A673 (cell line): ENCODE data around the gene CKMT2. TPM values are rescaled to one million over a fixed set of nuclear protein-coding genes. Genes with fewer than 3 reads are reported as not detected.

Experiments used
- BruUV-seq: library from RNA; stranded (reverse); fragments of 400-500 nt; replicated peaks from 2 replicates; lab custom pipeline; 2021; lab: Mats Ljungman, UMichigan
- CTCF ChIA-PET: fragments of 300-600 bp; sonication (Branson Sonifier 250); formaldehyde crosslinking; loops from one replicate; lab custom pipeline; 2022; ENCODE audit warnings: antibody characterized with exemption; lab: Charles Lee
- POLR2A ChIA-PET: fragments of 300-600 bp; sonication (Branson Sonifier 250); formaldehyde crosslinking; loops from one replicate; lab custom pipeline; 2022; ENCODE audit warnings: antibody characterized with exemption; ENCODE audit not compliant: low non-redundant PET; lab: Charles Lee
- DNase-seq: peaks from one replicate; pipeline ENCODE4 v3.0.0-alpha.2; 2015; ENCODE audit warnings: low spot score
- H3K27ac ChIP-seq: fragments of 200-600 bp; sonication (generic); 2 replicates; pipeline ENCODE4 v1.5.1; 2016; ENCODE audit warnings: mixed run types, low read depth, mild to moderate bottlenecking, mixed read lengths, antibody characterized with exemption, low read length; ENCODE audit not compliant: poor library complexity, severe bottlenecking
- H3K27me3 ChIP-seq: fragments of 200-600 bp; sonication (generic); replicated peaks from 2 replicates; pipeline ENCODE4 v1.6.1; 2017; ENCODE audit warnings: mixed run types, low read depth, mild to moderate bottlenecking, mixed read lengths, antibody characterized with exemption, low read length; ENCODE audit not compliant: insufficient read depth, poor library complexity
- H3K36me3 ChIP-seq: fragments of 200-600 bp; sonication (generic); 2 replicates; pipeline ENCODE4 v1.6.1; 2016; ENCODE audit warnings: mixed run types, mild to moderate bottlenecking, mixed read lengths, antibody characterized with exemption, low read length; ENCODE audit not compliant: insufficient read depth, poor library complexity, severe bottlenecking
- H3K4me1 ChIP-seq: fragments of 200-600 bp; sonication (generic); 2 replicates; pipeline ENCODE4 v1.6.1; 2017; ENCODE audit warnings: mixed run types, mild to moderate bottlenecking, mixed read lengths, antibody characterized with exemption, low read length; ENCODE audit not compliant: insufficient read depth, poor library complexity, severe bottlenecking
- H3K4me3 ChIP-seq: fragments of 200-600 bp; sonication (generic); 2 replicates; pipeline ENCODE4 v1.5.1; 2016; ENCODE audit warnings: low read depth, mixed run types, mild to moderate bottlenecking, mixed read lengths, low read length; ENCODE audit not compliant: poor library complexity, severe bottlenecking
- H3K9me3 ChIP-seq: fragments of 200-600 bp; sonication (generic); 2 replicates; pipeline ENCODE4 v1.6.1; 2016; ENCODE audit warnings: mixed run types, low read depth, mild to moderate bottlenecking, mixed read lengths, antibody characterized with exemption, low read length; ENCODE audit not compliant: poor library complexity, severe bottlenecking
- EZH2 ChIP-seq: fragments of 200-600 bp; sonication (generic); IDR thresholded peaks from 2 replicates; pipeline ENCODE4 v1.6.1; 2017; ENCODE audit warnings: borderline replicate concordance, low read depth, mild to moderate bottlenecking, mixed read lengths, antibody characterized with exemption, low read length; ENCODE audit not compliant: poor library complexity, severe bottlenecking
- intact Hi-C: fragments of 100-400 bp; cut with micrococcal nuclease; formaldehyde crosslinking; loops from one replicate; pipeline ENCODE4 v1.10.0; 2022; ENCODE audit not compliant: unreplicated experiment
- total RNA-seq: library from RNA; stranded (reverse); gene quantifications from 2 replicates; pipeline ENCODE4 v1.2.3, GENCODE V29; 2021
- TF ChIP-seq, protein P1 (sequence below): fragments of 300-800, 200-600 bp; sonication (generic); conservative IDR thresholded peaks from 2 replicates; pipeline ENCODE4 v1.5.1; 2017; ENCODE audit warnings: low read depth, mild to moderate bottlenecking, antibody characterized with exemption, low read length, moderate library complexity, mixed read lengths

Gene CKMT2
- total RNA-seq, 1 experiment from 2014 or later = not detected

DNA sequence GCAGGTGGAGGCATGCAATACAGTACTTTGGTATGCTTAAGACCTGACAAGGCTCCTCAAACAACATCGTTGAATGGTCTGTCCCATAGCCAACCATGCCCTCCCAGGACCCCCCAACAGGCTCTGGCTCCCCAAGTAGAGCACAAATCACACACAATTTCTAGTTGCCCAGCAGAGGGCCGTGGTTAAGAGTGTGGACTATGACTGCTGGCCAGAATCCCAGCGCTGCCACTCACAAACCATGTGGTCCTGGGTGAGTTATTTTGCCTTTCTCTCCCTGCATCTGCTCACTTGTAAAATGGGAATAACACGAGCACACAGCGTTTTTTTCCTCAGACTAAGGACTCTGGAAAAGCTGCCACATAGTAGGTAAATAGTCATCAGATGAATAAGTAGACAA is 6.5 kb downstream of the CKMT2 start:
- CTCF ChIA-PET = no interaction called here
- TF ChIP-seq, protein P1, sequence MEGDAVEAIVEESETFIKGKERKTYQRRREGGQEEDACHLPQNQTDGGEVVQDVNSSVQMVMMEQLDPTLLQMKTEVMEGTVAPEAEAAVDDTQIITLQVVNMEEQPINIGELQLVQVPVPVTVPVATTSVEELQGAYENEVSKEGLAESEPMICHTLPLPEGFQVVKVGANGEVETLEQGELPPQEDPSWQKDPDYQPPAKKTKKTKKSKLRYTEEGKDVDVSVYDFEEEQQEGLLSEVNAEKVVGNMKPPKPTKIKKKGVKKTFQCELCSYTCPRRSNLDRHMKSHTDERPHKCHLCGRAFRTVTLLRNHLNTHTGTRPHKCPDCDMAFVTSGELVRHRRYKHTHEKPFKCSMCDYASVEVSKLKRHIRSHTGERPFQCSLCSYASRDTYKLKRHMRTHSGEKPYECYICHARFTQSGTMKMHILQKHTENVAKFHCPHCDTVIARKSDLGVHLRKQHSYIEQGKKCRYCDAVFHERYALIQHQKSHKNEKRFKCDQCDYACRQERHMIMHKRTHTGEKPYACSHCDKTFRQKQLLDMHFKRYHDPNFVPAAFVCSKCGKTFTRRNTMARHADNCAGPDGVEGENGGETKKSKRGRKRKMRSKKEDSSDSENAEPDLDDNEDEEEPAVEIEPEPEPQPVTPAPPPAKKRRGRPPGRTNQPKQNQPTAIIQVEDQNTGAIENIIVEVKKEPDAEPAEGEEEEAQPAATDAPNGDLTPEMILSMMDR = no peak
- TF ChIP-seq EZH2 = no peak
- POLR2A ChIA-PET = no interaction called here
- no peaks in the 10 kb centered on the region for H3K9me3 ChIP-seq
- no peaks in the 10 kb centered on the region for H3K27me3 ChIP-seq
- intact Hi-C loops = no loop called here
- no peak overlapping the region for H3K4me3 ChIP-seq
- H3K27ac ChIP-seq = no peak overlapping the region
- no TSS peak for BruUV-seq
- no peaks in the 10 kb centered on the region for H3K4me1 ChIP-seq
- no peaks in the 10 kb centered on the region for H3K36me3 ChIP-seq
- no peak for DNase-seq

DNA sequence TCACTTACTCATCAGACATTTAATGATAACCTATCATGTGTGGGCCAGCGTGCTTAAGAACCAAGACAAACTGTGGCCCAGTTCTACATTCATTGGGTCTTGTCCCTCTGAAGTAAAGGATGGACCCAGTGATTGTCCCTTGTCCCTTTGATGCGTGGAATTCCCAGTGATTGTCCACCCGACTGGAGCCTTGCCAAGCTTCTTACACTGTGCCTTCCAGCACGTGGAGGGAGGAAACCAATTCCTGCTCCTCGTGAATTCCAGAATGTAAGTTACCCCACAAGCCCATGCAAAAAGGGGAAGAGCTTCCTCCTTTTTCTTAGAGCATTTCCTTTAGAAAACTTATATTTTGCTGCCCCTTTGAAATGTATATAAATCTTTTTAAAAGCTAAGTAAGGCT is 7.9 kb downstream of the CKMT2 start:
- Histone ChIP-seq H3K27me3 (no peaks in the 10 kb centered on the region), H3K27ac (no peak overlapping the region), H3K4me1 (no peaks in the 10 kb centered on the region), H3K9me3 (no peaks in the 10 kb centered on the region), H3K36me3 (no peaks in the 10 kb centered on the region), H3K4me3 (no peak overlapping the region)
- no peak for TF ChIP-seq EZH2
- TF ChIP-seq, protein P1 = no peak
- no peak for DNase-seq
- intact Hi-C loops = no loop called here
- CTCF ChIA-PET = no interaction called here
- POLR2A ChIA-PET = no interaction called here
- no TSS peak for BruUV-seq

GRCh38 chr5:81241961-81242648 is 9.0 kb downstream of the CKMT2 start:
- BruUV-seq = no TSS peak
- TF ChIP-seq, protein P1 = no peak
- no peak for TF ChIP-seq EZH2
- ChIA-PET POLR2A (no interaction called here), CTCF (no interaction called here)
- H3K4me1 ChIP-seq = no peaks in the 10 kb centered on the region
- no peak overlapping the region for H3K27ac ChIP-seq
- H3K4me3 ChIP-seq = no peak overlapping the region
- intact Hi-C loops = no loop called here
- no peak for DNase-seq
- H3K36me3 ChIP-seq = no peaks in the 10 kb centered on the region
- H3K9me3 ChIP-seq = no peaks in the 10 kb centered on the region
- no peaks in the 10 kb centered on the region for H3K27me3 ChIP-seq
